Measurements from ENCODE around the gene CYP4F8.
"Not testable (repeated sequence)": the region's sequence is repeated elsewhere in the genome, so short reads cannot be mapped to it uniquely, and the experiment has no call there.

Gene CYP4F8

GRCh38 chr19:15644816-15645215 is 29.8 kb downstream of the CYP4F8 start:
- no peak overlapping the region for H3K27ac ChIP-seq (ENCODE audit: low read depth, low read length)
- H3K36me3 ChIP-seq (ENCODE audit: insufficient read depth, low read length), result no peaks in the 10 kb centered on the region
- no peaks in the 10 kb centered on the region for H3K27me3 ChIP-seq (ENCODE audit: insufficient read depth, low read length)
- H3K79me2 ChIP-seq (ENCODE audit: control insufficient read depth, insufficient read depth, low read length, unreplicated experiment), result no peaks in the 10 kb centered on the region
- no peaks in the 10 kb centered on the region for H3K4me1 ChIP-seq (ENCODE audit: control insufficient read depth, insufficient read depth, low read length, unreplicated experiment)
- no peak overlapping the region for H2AFZ ChIP-seq (ENCODE audit: low read length, unreplicated experiment)
- H3K4me3 ChIP-seq (ENCODE audit: low read depth, low read length), result no peak overlapping the region

DNA sequence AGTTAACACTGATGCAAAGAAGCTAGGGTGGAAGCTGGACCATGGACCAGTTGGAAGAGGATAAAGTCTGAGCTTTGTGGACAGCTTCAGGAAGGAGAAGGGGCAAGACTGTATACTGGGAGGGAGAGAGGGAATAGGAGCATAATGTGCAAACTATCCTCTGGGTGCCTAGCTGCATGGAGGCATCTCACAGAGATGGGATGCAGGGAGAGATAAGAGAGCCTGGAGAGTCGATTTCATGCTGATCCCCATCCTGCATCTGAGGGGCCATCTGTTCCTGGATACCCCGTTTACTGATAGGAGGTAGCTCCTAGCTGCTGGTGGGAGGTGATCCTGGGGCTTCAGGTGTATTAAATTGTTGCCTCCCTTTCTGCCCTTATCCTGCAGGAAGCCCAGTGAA is 34.5 kb downstream of the CYP4F8 start:
- H3K27ac ChIP-seq (ENCODE audit: low read depth, low read length), result no peak overlapping the region
- no peak overlapping the region for H3K4me3 ChIP-seq (ENCODE audit: low read depth, low read length)
- no peaks in the 10 kb centered on the region for H3K79me2 ChIP-seq (ENCODE audit: control insufficient read depth, insufficient read depth, low read length, unreplicated experiment)
- no peaks in the 10 kb centered on the region for H3K4me1 ChIP-seq (ENCODE audit: control insufficient read depth, insufficient read depth, low read length, unreplicated experiment)
- H3K27me3 ChIP-seq (ENCODE audit: insufficient read depth, low read length), result no peaks in the 10 kb centered on the region
- H2AFZ ChIP-seq (ENCODE audit: low read length, unreplicated experiment), result no peak overlapping the region
- no peaks in the 10 kb centered on the region for H3K36me3 ChIP-seq (ENCODE audit: insufficient read depth, low read length)

- H3K27ac ChIP-seq (ENCODE audit: low read depth, low read length); H3K27me3 ChIP-seq (ENCODE audit: insufficient read depth, low read length); H3K36me3 ChIP-seq (ENCODE audit: insufficient read depth, low read length); H3K79me2 ChIP-seq (ENCODE audit: control insufficient read depth, insufficient read depth, low read length, unreplicated experiment); H3K4me1 ChIP-seq (ENCODE audit: control insufficient read depth, insufficient read depth, low read length, unreplicated experiment); H2AFZ ChIP-seq (ENCODE audit: low read length, unreplicated experiment); H3K4me3 ChIP-seq (ENCODE audit: low read depth, low read length): not testable (repeated sequence)
These were observed 35.1 kb downstream of the CYP4F8 start for GRCh38 chr19:15650123-15650522.

GRCh38 chr19:15651791-15652190 is 36.8 kb downstream of the CYP4F8 start:
- H3K36me3 ChIP-seq (ENCODE audit: insufficient read depth, low read length), result no peaks in the 10 kb centered on the region
- H3K27me3 ChIP-seq (ENCODE audit: insufficient read depth, low read length), result no peaks in the 10 kb centered on the region
- H3K27ac ChIP-seq (ENCODE audit: low read depth, low read length), result no peak overlapping the region
- no peak overlapping the region for H2AFZ ChIP-seq (ENCODE audit: low read length, unreplicated experiment)
- no peaks in the 10 kb centered on the region for H3K4me1 ChIP-seq (ENCODE audit: control insufficient read depth, insufficient read depth, low read length, unreplicated experiment)
- no peaks in the 10 kb centered on the region for H3K79me2 ChIP-seq (ENCODE audit: control insufficient read depth, insufficient read depth, low read length, unreplicated experiment)
- H3K4me3 ChIP-seq (ENCODE audit: low read depth, low read length), result no peak overlapping the region

DNA sequence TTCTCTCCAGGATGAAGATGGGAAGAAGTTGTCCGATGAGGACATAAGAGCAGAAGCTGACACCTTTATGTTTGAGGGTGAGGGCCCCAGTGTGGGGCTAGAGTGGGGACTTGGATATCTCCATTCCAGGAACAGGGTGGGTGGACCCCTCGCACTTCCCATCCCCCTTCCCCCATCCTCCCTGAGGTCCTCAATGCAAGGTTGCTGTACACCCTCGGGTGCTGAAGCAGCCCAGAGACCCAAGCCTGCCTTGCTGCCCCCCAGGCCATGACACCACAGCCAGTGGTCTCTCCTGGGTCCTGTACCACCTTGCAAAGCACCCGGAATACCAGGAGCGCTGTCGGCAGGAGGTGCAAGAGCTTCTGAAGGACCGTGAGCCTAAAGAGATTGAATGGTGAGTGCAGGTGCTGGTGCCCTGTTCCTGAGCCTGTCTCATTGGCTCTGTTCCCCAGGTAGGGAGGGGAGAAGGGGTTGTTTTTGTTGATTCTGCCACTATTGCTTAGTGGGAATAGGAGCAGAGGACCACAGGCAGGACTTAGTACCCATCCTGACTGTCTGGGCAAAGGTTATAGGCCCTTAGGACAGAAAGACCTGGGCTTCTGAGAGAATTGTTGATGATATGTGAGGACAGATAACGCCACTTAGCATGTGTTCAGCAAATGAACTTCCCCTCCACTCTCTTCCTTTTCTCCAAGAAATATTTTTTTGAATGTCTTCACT is 37.7 kb downstream of the CYP4F8 start:
- no peak overlapping the region for H3K27ac ChIP-seq (ENCODE audit: low read depth, low read length)
- H3K4me3 ChIP-seq (ENCODE audit: low read depth, low read length), result no peak overlapping the region
- no peak overlapping the region for H2AFZ ChIP-seq (ENCODE audit: low read length, unreplicated experiment)
- H3K4me1 ChIP-seq (ENCODE audit: control insufficient read depth, insufficient read depth, low read length, unreplicated experiment), result no peaks in the 10 kb centered on the region
- H3K79me2 ChIP-seq (ENCODE audit: control insufficient read depth, insufficient read depth, low read length, unreplicated experiment), result no peaks in the 10 kb centered on the region
- H3K27me3 ChIP-seq (ENCODE audit: insufficient read depth, low read length), result no peaks in the 10 kb centered on the region
- no peaks in the 10 kb centered on the region for H3K36me3 ChIP-seq (ENCODE audit: insufficient read depth, low read length)

DNA sequence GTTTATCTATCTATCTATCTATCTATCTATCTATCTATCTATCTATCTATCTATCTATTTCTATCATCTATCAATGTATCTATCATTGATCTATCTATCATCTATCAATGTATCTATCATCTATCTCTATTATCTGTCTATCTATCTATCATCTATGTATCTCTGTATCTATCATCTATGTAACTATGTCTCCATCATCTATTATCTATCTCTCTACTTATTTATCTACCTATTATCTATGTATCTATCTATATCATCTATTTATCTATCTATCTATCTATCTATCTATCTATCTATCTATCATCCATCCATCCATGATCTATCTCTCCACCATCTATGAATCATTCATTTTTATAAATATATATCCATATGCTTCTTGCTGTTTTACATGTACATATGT is 41.4 kb downstream of the CYP4F8 start:
- no peaks in the 10 kb centered on the region for H3K36me3 ChIP-seq (ENCODE audit: insufficient read depth, low read length)
- H3K27me3 ChIP-seq (ENCODE audit: insufficient read depth, low read length), result no peaks in the 10 kb centered on the region
- no peak overlapping the region for H3K4me3 ChIP-seq (ENCODE audit: low read depth, low read length)
- no peaks in the 10 kb centered on the region for H3K79me2 ChIP-seq (ENCODE audit: control insufficient read depth, insufficient read depth, low read length, unreplicated experiment)
- H2AFZ ChIP-seq (ENCODE audit: low read length, unreplicated experiment), result no peak overlapping the region
- no peak overlapping the region for H3K27ac ChIP-seq (ENCODE audit: low read depth, low read length)
- no peaks in the 10 kb centered on the region for H3K4me1 ChIP-seq (ENCODE audit: control insufficient read depth, insufficient read depth, low read length, unreplicated experiment)

- no peaks in the 10 kb centered on the region for H3K27me3 ChIP-seq (ENCODE audit: insufficient read depth, low read length)
- H3K27ac ChIP-seq (ENCODE audit: low read depth, low read length), result no peak overlapping the region
- no peaks in the 10 kb centered on the region for H3K79me2 ChIP-seq (ENCODE audit: control insufficient read depth, insufficient read depth, low read length, unreplicated experiment)
- H3K4me1 ChIP-seq (ENCODE audit: control insufficient read depth, insufficient read depth, low read length, unreplicated experiment), result no peaks in the 10 kb centered on the region
- no peak overlapping the region for H2AFZ ChIP-seq (ENCODE audit: low read length, unreplicated experiment)
- no peaks in the 10 kb centered on the region for H3K36me3 ChIP-seq (ENCODE audit: insufficient read depth, low read length)
- H3K4me3 ChIP-seq (ENCODE audit: low read depth, low read length), result no peak overlapping the region
These were observed 48.2 kb downstream of the CYP4F8 start for GRCh38 chr19:15663247-15663646.

DNA sequence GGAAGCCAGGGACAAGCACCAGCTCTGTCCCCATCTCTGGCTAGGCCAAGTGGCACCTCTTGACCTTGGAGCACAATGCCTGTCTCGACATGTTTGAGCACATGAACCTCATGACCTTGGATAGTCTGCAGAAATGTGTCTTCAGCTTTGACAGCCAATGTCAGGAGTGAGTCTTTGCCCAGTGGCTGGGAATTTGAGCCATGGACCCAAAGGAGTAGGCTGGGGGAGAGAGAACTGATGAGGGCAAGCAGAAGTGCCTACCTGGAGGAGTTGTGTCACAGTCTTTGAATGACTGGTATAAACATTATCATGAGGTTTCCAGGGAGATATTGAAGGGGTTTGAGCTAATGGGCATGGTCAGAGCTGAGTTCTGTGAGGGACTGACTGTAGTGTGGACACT is 51.2 kb downstream of the CYP4F8 start:
- Histone ChIP-seq H3K27ac (ENCODE audit: low read depth, low read length) (no peak overlapping the region), H3K79me2 (ENCODE audit: control insufficient read depth, insufficient read depth, low read length, unreplicated experiment) (no peaks in the 10 kb centered on the region), H3K4me3 (ENCODE audit: low read depth, low read length) (no peak overlapping the region), H3K27me3 (ENCODE audit: insufficient read depth, low read length) (no peaks in the 10 kb centered on the region), H2AFZ (ENCODE audit: low read length, unreplicated experiment) (no peak overlapping the region), H3K4me1 (ENCODE audit: control insufficient read depth, insufficient read depth, low read length, unreplicated experiment) (no peaks in the 10 kb centered on the region), H3K36me3 (ENCODE audit: insufficient read depth, low read length) (no peaks in the 10 kb centered on the region)

DNA sequence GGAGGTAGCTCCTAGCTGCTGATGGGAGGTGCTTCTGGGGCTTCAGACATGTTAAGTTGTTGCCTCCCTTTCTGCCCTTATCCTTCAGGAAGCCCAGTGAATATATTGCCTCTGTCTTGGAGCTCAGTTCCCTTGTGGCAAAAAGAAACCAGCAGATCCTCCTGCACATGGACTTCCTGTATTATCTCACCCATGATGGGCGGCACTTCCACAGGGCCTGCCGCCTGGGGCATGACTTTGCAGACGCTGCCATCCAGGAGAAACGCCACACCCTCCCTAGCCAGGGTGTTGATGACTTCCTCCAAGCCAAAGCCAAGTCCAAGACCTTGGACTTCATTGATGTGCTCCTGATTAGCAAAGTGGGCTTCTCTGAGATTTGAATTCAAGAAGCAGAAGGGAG is 51.9 kb downstream of the CYP4F8 start:
- no peaks in the 10 kb centered on the region for H3K79me2 ChIP-seq (ENCODE audit: control insufficient read depth, insufficient read depth, low read length, unreplicated experiment)
- no peak overlapping the region for H3K27ac ChIP-seq (ENCODE audit: low read depth, low read length)

DNA sequence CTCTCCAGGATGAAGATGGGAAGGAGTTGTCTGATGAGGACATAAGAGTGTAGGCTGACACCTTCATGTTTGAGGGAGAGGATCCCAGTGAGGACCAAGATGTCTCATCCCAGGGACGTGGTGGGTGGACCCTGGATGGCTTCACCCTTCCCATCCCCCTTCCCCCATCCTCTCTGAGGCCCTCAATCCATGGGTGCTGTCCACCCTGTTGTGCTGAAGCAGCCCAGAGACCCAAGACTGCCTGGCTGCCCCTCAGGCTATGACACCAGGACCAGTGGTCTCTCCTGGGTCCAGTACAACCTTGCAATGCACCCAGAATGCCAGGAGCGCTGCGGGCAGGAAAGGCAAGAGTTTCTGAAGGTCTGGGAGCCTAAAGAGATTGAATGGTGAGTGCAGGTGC is 54.4 kb downstream of the CYP4F8 start:
- H3K36me3 ChIP-seq (ENCODE audit: insufficient read depth, low read length), result no peaks in the 10 kb centered on the region
- H3K27me3 ChIP-seq (ENCODE audit: insufficient read depth, low read length), result no peaks in the 10 kb centered on the region
- no peak overlapping the region for H3K4me3 ChIP-seq (ENCODE audit: low read depth, low read length)
- H3K79me2 ChIP-seq (ENCODE audit: control insufficient read depth, insufficient read depth, low read length, unreplicated experiment), result no peaks in the 10 kb centered on the region
- H3K27ac ChIP-seq (ENCODE audit: low read depth, low read length), result no peak overlapping the region
- H2AFZ ChIP-seq (ENCODE audit: low read length, unreplicated experiment), result no peak overlapping the region
- no peaks in the 10 kb centered on the region for H3K4me1 ChIP-seq (ENCODE audit: control insufficient read depth, insufficient read depth, low read length, unreplicated experiment)

More for the DNA sequence above, 51.9 kb downstream of the CYP4F8 start:
- H3K27me3 ChIP-seq (ENCODE audit: insufficient read depth, low read length), result no peaks in the 10 kb centered on the region
- H3K4me3 ChIP-seq (ENCODE audit: low read depth, low read length), result no peak overlapping the region
- H3K4me1 ChIP-seq (ENCODE audit: control insufficient read depth, insufficient read depth, low read length, unreplicated experiment), result no peaks in the 10 kb centered on the region
- H2AFZ ChIP-seq (ENCODE audit: low read length, unreplicated experiment), result no peak overlapping the region
- H3K36me3 ChIP-seq (ENCODE audit: insufficient read depth, low read length), result no peaks in the 10 kb centered on the region

DNA sequence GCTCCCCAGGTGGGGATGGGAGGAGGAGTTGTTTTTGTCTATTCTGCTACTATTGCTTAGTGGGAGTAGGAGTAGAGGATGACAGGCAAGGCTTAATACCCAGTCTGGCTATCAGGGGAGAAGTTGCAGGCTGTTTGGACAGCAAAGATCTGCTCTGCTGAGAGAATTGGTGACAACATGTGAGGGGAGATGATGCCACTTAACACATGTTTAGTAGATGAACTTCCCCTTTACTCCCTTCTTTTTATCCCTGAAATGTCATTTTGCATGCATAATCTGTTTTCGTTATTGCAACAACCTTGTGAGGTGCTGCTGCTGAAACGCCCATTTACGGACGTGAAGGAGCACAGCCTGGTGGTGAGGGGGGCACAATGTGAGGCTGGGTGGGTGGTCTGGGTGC is 54.9 kb downstream of the CYP4F8 start:
- Histone ChIP-seq H2AFZ (ENCODE audit: low read length, unreplicated experiment) (no peak overlapping the region), H3K79me2 (ENCODE audit: control insufficient read depth, insufficient read depth, low read length, unreplicated experiment) (no peaks in the 10 kb centered on the region), H3K27ac (ENCODE audit: low read depth, low read length) (no peak overlapping the region), H3K4me3 (ENCODE audit: low read depth, low read length) (no peak overlapping the region), H3K4me1 (ENCODE audit: control insufficient read depth, insufficient read depth, low read length, unreplicated experiment) (no peaks in the 10 kb centered on the region), H3K27me3 (ENCODE audit: insufficient read depth, low read length) (no peaks in the 10 kb centered on the region), H3K36me3 (ENCODE audit: insufficient read depth, low read length) (no peaks in the 10 kb centered on the region)

All from ACC112 (cell line).